HG02870 (cell line): ENCODE data around the gene RHEBL1.
A peak's percentile ranks its signal among the peaks of the same experiment; 100 is the strongest.
"Not testable (repeated sequence)": the region's sequence is repeated elsewhere in the genome, so short reads cannot be mapped to it uniquely, and the experiment has no call there.

ENCODE experiments used
- ATAC-seq: cut with Tn5 transposase; IDR thresholded peaks from one replicate; pipeline ENCODE4 v1.9.1; 2021; ENCODE audit warnings: mild to moderate bottlenecking, moderate library complexity; ENCODE audit not compliant: unreplicated experiment

RHEBL1 gene

GRCh38 chr12:49089821-49090773, 20.3 kb upstream of the RHEBL1 start:
- ATAC-seq, result no peak

GRCh38 chr12:49088932-49089330, 19.2 kb upstream of the RHEBL1 start:
- ATAC-seq, result no peak

GRCh38 chr12:49088150-49088931, 18.6 kb upstream of the RHEBL1 start:
- ATAC-seq, result peak; percentile 65

GRCh38 chr12:49086116-49086515, 16.3 kb upstream of the RHEBL1 start:
- no peak for ATAC-seq

GRCh38 chr12:49084438-49084837, 14.7 kb upstream of the RHEBL1 start:
- no peak for ATAC-seq

GRCh38 chr12:49079793-49080192, 10.0 kb upstream of the RHEBL1 start:
- no peak for ATAC-seq

- no peak for ATAC-seq
These were observed 1.2 kb upstream of the RHEBL1 start for GRCh38 chr12:49070971-49071370.

GRCh38 chr12:49068879-49069506, 786 bp downstream of the RHEBL1 start:
- no peak for ATAC-seq

- no peak for ATAC-seq
These were observed 3.7 kb downstream of the RHEBL1 start for GRCh38 chr12:49066120-49066519.

- ATAC-seq, result no peak
These were observed 5.0 kb downstream of the RHEBL1 start for GRCh38 chr12:49064767-49065152.

GRCh38 chr12:49061916-49062315, 7.9 kb downstream of the RHEBL1 start:
- not testable (repeated sequence) for ATAC-seq

GRCh38 chr12:49061157-49061650, 8.6 kb downstream of the RHEBL1 start:
- no peak for ATAC-seq

GRCh38 chr12:49060237-49061156, 9.3 kb downstream of the RHEBL1 start, which contains the start of gene KMT2D:
KMT2D (minus strand) TSS chr12:49060794; CDS start chr12:49055324, 5,470 bp downstream.
- peak; percentile 39 for ATAC-seq

- peak; percentile 5 for ATAC-seq
These were observed 10.2 kb downstream of the RHEBL1 start for GRCh38 chr12:49059299-49060171.

- no peak for ATAC-seq
These were observed 10.8 kb downstream of the RHEBL1 start for GRCh38 chr12:49059045-49059298.

- ATAC-seq, result no peak
These were observed 11.3 kb downstream of the RHEBL1 start for GRCh38 chr12:49058366-49059044.

- ATAC-seq, result no peak
These were observed 11.9 kb downstream of the RHEBL1 start for GRCh38 chr12:49057888-49058287.

GRCh38 chr12:49055978-49056754, 13.6 kb downstream of the RHEBL1 start:
- ATAC-seq, result peak; percentile 76
